Panc1 (cell line): ENCODE measurements around the gene HLA-DQA1. TPM values are rescaled to one million over a fixed set of nuclear protein-coding genes. Genes with fewer than 3 reads are reported as not detected.

Experiments
- ATAC-seq: fragments of 200-7000 bp; cut with Tn5 transposase; 2 replicates; pipeline ENCODE4 v1.9.1; 2020; ENCODE audit warnings: mild to moderate bottlenecking, moderate library complexity
- BruUV-seq: library from RNA; stranded (reverse); fragments of 400-500 nt; replicated peaks from 2 replicates; lab custom pipeline; 2021; lab: Mats Ljungman, UMichigan
- CTCF ChIA-PET: fragments of 300-600 bp; sonication (Branson Sonifier 250); formaldehyde crosslinking; loops from one replicate; lab custom pipeline; 2022; ENCODE audit warnings: antibody characterized with exemption; lab: Charles Lee
- POLR2A ChIA-PET: fragments of 300-600 bp; sonication (Branson Sonifier 250); formaldehyde crosslinking; loops from one replicate; lab custom pipeline; 2022; ENCODE audit warnings: antibody characterized with exemption; lab: Charles Lee
- DNase-seq: peaks from one replicate; pipeline ENCODE4 v3.0.0-alpha.2; 2010; ENCODE audit warnings: low read depth, low spot score
- H3K27ac ChIP-seq: 2 replicates; pipeline ENCODE4 v1.5.1; 2011; ENCODE audit warnings: mild to moderate bottlenecking, low read length, inconsistent platforms
- H3K27me3 ChIP-seq: fragments of 200-500 bp; sonication (Bioruptor generic); 2 replicates; pipeline ENCODE4 v1.6.0; 2014; ENCODE audit warnings: low read length, inconsistent platforms; ENCODE audit not compliant: control insufficient read depth, insufficient read depth
- H3K36me3 ChIP-seq: fragments of 200-500 bp; sonication (Bioruptor generic); 2 replicates; pipeline ENCODE4 v1.5.1; 2014; ENCODE audit warnings: inconsistent platforms, mild to moderate bottlenecking, low read length, moderate library complexity; ENCODE audit not compliant: control insufficient read depth, insufficient read depth
- H3K4me1 ChIP-seq: 2 replicates; pipeline ENCODE4 v1.5.1; 2011; ENCODE audit warnings: inconsistent platforms, mild to moderate bottlenecking, low read length, moderate library complexity; ENCODE audit not compliant: control insufficient read depth, insufficient read depth
- H3K4me3 ChIP-seq, 2 experiments: 2 replicates each; pipeline ENCODE4 v1.5.1; 2011 to 2012; ENCODE audit warnings: low read depth in 2 of 2, low read length in 2 of 2, mild to moderate bottlenecking in 2 of 2, inconsistent platforms in 1 of 2, moderate library complexity in 1 of 2
- H3K9me3 ChIP-seq: fragments of 200-500 bp; sonication (Bioruptor generic); 2 replicates; pipeline ENCODE4 v1.5.1; 2014; ENCODE audit warnings: low read depth, mild to moderate bottlenecking, inconsistent platforms, low read length, moderate library complexity; ENCODE audit not compliant: control insufficient read depth, insufficient read depth
- CTCF ChIP-seq: fragments of 450-650 bp; IDR thresholded peaks from 2 replicates; pipeline ENCODE4 v1.5.1; 2017; ENCODE audit warnings: mild to moderate bottlenecking
- POLR2AphosphoS5 ChIP-seq: IDR thresholded peaks from 2 replicates; pipeline ENCODE4 v1.6.1; 2012; ENCODE audit warnings: mild to moderate bottlenecking, low read depth, low read length, moderate library complexity
- REST ChIP-seq, 2 experiments: IDR thresholded peaks; 2 replicates each; pipeline ENCODE4 v1.6.1; 2011 to 2012; ENCODE audit warnings: low read depth in 2 of 2, control low read depth in 1 of 2, low read length in 1 of 2, mild to moderate bottlenecking in 1 of 2, moderate library complexity in 1 of 2; ENCODE audit not compliant: insufficient read depth in 1 of 2
- SIN3A ChIP-seq: IDR thresholded peaks from 2 replicates; pipeline ENCODE4 v1.6.1; 2012; ENCODE audit warnings: low read depth, mild to moderate bottlenecking, low read length, moderate library complexity, borderline replicate concordance; ENCODE audit not compliant: insufficient read depth
- TCF7L2 ChIP-seq: IDR thresholded peaks from 2 replicates; pipeline ENCODE4 v1.6.1; 2011; ENCODE audit warnings: mild to moderate bottlenecking, low read depth, low read length, inconsistent platforms
- in situ Hi-C: cut with HindIII; loops from 2 replicates; pipeline ENCODE4 v1.10.0; 2016; ENCODE audit warnings: low sequenced_read_pairs, low pct_unique_long_range_greater_than_20kb
- intact Hi-C: fragments of 100-400 bp; cut with micrococcal nuclease; formaldehyde crosslinking; loops from one replicate; pipeline ENCODE4 v1.10.0; 2022; ENCODE audit not compliant: unreplicated experiment
- total RNA-seq: library from RNA; stranded (reverse); gene quantifications from one replicate; pipeline ENCODE4 v1.2.1, GENCODE V29; 2021; ENCODE audit not compliant: unreplicated experiment

The HLA-DQA1 gene
- total RNA-seq, 1 experiment from 2014 or later: 0.39 TPM

GRCh38 chr6:32615885-32616532 is 21.2 kb upstream of the HLA-DQA1 start:
- no peak for DNase-seq
- TF ChIP-seq CTCF (no peak), SIN3A (no peak), POLR2AphosphoS5 (no peak), TCF7L2 (no peak), REST (IDR thresholded peaks at IDR 0.05; ENCODE audit: insufficient read depth in 1 of 2, low read depth in 2 of 2, low read length in 1 of 2) (no peak)
- no TSS peak for BruUV-seq
- no peaks in the 10 kb centered on the region for H3K4me1 ChIP-seq
- ChIA-PET CTCF (no interaction called here), POLR2A (no interaction called here)
- peaks cover 6% of the 10 kb centered on the region; the same call in 1 of the 2 replicates for H3K27me3 ChIP-seq
- no peak overlapping the region for H3K4me3 ChIP-seq
- H3K36me3 ChIP-seq: no peaks in the 10 kb centered on the region
- in situ Hi-C loops: no loop called here
- H3K9me3 ChIP-seq: no peaks in the 10 kb centered on the region
- no peak for ATAC-seq
- intact Hi-C loops: no loop called here
- no peak overlapping the region for H3K27ac ChIP-seq

GRCh38 chr6:32617751-32618150 is 19.5 kb upstream of the HLA-DQA1 start:
- no TSS peak for BruUV-seq
- Histone ChIP-seq H3K36me3 (no peaks in the 10 kb centered on the region), H3K27ac (no peak overlapping the region), H3K27me3 (peaks cover 6% of the 10 kb centered on the region; the same call in 1 of the 2 replicates), H3K9me3 (no peaks in the 10 kb centered on the region), H3K4me1 (no peaks in the 10 kb centered on the region), H3K4me3 (no peak overlapping the region)
- in situ Hi-C loops (no loop called here), intact Hi-C loops (no loop called here)
- POLR2A ChIA-PET: no interaction called here
- CTCF ChIA-PET: no interaction called here
- no peak for DNase-seq
- TF ChIP-seq CTCF: no peak
- TF ChIP-seq REST (IDR thresholded peaks at IDR 0.05; ENCODE audit: insufficient read depth in 1 of 2, low read depth in 2 of 2, low read length in 1 of 2): no peak
- TF ChIP-seq POLR2AphosphoS5: no peak
- no peak for TF ChIP-seq TCF7L2
- TF ChIP-seq SIN3A: no peak
- ATAC-seq: no peak
